GM10266 (cell line): ENCODE data around the gene SUFU.

Experiments used
- DNase-seq: peaks from one replicate; pipeline ENCODE4 v3.0.0; 2012; ENCODE audit errors: extremely low spot score
- CTCF ChIP-seq: IDR thresholded peaks from 2 replicates; pipeline ENCODE4 v1.5.1; 2012; ENCODE audit warnings: mild to moderate bottlenecking, low read depth; ENCODE audit not compliant: control insufficient read depth, insufficient read depth; ENCODE audit errors: missing control alignments

SUFU gene

GRCh38 chr10:102598243-102598642, 94.5 kb downstream of the SUFU start:
- DNase-seq: no peak
- no peak for TF ChIP-seq CTCF

- no peak for TF ChIP-seq CTCF
- DNase-seq: no peak
Observed at GRCh38 chr10:102599565-102600327, 96.0 kb downstream of the SUFU start.

- DNase-seq: no peak
Observed at GRCh38 chr10:102600816-102601215, 97.0 kb downstream of the SUFU start.

GRCh38 chr10:102601639-102602038, 97.9 kb downstream of the SUFU start:
- no peak for DNase-seq
- no peak for TF ChIP-seq CTCF

More at GRCh38 chr10:102600816-102601215, 97.0 kb downstream of the SUFU start:
- TF ChIP-seq CTCF: no peak

GRCh38 chr10:102602272-102603045, 98.7 kb downstream of the SUFU start:
- TF ChIP-seq CTCF: no peak
- DNase-seq: no peak

- no peak for TF ChIP-seq CTCF
- DNase-seq: no peak
Observed at GRCh38 chr10:102603946-102604345, 100.2 kb downstream of the SUFU start.

- DNase-seq: no peak
- TF ChIP-seq CTCF: no peak
Observed at GRCh38 chr10:102604439-102604841, 100.7 kb downstream of the SUFU start.
